ENCODE results near the gene PRKD3.

DNA sequence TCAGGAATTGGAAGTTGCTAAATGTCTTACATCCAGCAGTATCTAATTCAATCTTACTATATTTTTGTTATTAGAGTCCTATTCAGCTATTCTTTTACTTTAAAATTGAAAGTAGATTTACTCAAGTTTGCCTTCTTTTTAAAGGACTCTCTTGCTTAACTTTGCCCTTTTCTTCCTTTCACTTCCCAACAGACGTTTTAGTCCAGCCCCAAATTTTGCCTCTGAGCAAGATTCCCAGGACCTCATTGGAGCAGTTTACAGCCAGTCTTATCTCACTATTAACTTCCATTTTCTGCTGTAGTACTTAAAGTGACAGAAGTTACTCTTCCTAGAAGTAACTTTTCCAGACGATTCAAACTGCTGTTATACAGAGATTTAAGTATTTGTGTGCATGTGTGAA, 1.7 kb upstream of the PRKD3 start:
- TF ChIP-seq, protein P1, sequence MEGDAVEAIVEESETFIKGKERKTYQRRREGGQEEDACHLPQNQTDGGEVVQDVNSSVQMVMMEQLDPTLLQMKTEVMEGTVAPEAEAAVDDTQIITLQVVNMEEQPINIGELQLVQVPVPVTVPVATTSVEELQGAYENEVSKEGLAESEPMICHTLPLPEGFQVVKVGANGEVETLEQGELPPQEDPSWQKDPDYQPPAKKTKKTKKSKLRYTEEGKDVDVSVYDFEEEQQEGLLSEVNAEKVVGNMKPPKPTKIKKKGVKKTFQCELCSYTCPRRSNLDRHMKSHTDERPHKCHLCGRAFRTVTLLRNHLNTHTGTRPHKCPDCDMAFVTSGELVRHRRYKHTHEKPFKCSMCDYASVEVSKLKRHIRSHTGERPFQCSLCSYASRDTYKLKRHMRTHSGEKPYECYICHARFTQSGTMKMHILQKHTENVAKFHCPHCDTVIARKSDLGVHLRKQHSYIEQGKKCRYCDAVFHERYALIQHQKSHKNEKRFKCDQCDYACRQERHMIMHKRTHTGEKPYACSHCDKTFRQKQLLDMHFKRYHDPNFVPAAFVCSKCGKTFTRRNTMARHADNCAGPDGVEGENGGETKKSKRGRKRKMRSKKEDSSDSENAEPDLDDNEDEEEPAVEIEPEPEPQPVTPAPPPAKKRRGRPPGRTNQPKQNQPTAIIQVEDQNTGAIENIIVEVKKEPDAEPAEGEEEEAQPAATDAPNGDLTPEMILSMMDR (IDR thresholded peaks at IDR 0.05; ENCODE audit: insufficient read depth, low read length), result no peak
- TF ChIP-seq POLR2AphosphoS5 (IDR thresholded peaks at IDR 0.05; ENCODE audit: low read depth) (no peak), GABPA (IDR thresholded peaks at IDR 0.05; ENCODE audit: low read depth) (no peak), SPI1 (IDR thresholded peaks at IDR 0.05; ENCODE audit: borderline replicate concordance, low read depth) (no peak)
- TF ChIP-seq, protein P2, sequence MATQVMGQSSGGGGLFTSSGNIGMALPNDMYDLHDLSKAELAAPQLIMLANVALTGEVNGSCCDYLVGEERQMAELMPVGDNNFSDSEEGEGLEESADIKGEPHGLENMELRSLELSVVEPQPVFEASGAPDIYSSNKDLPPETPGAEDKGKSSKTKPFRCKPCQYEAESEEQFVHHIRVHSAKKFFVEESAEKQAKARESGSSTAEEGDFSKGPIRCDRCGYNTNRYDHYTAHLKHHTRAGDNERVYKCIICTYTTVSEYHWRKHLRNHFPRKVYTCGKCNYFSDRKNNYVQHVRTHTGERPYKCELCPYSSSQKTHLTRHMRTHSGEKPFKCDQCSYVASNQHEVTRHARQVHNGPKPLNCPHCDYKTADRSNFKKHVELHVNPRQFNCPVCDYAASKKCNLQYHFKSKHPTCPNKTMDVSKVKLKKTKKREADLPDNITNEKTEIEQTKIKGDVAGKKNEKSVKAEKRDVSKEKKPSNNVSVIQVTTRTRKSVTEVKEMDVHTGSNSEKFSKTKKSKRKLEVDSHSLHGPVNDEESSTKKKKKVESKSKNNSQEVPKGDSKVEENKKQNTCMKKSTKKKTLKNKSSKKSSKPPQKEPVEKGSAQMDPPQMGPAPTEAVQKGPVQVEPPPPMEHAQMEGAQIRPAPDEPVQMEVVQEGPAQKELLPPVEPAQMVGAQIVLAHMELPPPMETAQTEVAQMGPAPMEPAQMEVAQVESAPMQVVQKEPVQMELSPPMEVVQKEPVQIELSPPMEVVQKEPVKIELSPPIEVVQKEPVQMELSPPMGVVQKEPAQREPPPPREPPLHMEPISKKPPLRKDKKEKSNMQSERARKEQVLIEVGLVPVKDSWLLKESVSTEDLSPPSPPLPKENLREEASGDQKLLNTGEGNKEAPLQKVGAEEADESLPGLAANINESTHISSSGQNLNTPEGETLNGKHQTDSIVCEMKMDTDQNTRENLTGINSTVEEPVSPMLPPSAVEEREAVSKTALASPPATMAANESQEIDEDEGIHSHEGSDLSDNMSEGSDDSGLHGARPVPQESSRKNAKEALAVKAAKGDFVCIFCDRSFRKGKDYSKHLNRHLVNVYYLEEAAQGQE (IDR thresholded peaks at IDR 0.05; ENCODE audit: insufficient replicate concordance, low read depth), result no peak

Measured in HL-60 (cell line).